Effector memory CD4-positive, alpha-beta T cell (primary cell): Measurements from ENCODE around the gene SMG7.

Source experiments
- DNase-seq, 3 donors: peaks; one replicate each; pipeline ENCODE4 v3.0.0-alpha.2; 2020
- H3K27ac ChIP-seq: 2 replicates; pipeline ENCODE4 v1.7.0; 2013; ENCODE audit warnings: mild to moderate bottlenecking, low read length, moderate library complexity; ENCODE audit not compliant: insufficient read depth, poor library complexity, severe bottlenecking
- H3K27me3 ChIP-seq: replicated peaks from 2 replicates; pipeline ENCODE4 v1.7.0; 2013; ENCODE audit warnings: mild to moderate bottlenecking, low read length; ENCODE audit not compliant: insufficient read depth, control insufficient read depth, poor library complexity, severe bottlenecking
- H3K36me3 ChIP-seq: 2 replicates; pipeline ENCODE4 v1.7.0; 2013; ENCODE audit warnings: mild to moderate bottlenecking, low read length, moderate library complexity; ENCODE audit not compliant: control insufficient read depth, insufficient read depth
- H3K4me1 ChIP-seq: 2 replicates; pipeline ENCODE4 v1.7.0; 2013; ENCODE audit warnings: low read length, mild to moderate bottlenecking; ENCODE audit not compliant: control insufficient read depth, insufficient read depth, poor library complexity, severe bottlenecking
- H3K4me3 ChIP-seq: 2 replicates; pipeline ENCODE4 v1.7.0; 2013; ENCODE audit warnings: low read length, low read depth, mild to moderate bottlenecking; ENCODE audit not compliant: insufficient read depth, poor library complexity, severe bottlenecking
- H3K9me3 ChIP-seq: 2 replicates; pipeline ENCODE4 v1.7.0; 2013; ENCODE audit warnings: mild to moderate bottlenecking, low read length, moderate library complexity; ENCODE audit not compliant: control insufficient read depth

The SMG7 gene

DNA sequence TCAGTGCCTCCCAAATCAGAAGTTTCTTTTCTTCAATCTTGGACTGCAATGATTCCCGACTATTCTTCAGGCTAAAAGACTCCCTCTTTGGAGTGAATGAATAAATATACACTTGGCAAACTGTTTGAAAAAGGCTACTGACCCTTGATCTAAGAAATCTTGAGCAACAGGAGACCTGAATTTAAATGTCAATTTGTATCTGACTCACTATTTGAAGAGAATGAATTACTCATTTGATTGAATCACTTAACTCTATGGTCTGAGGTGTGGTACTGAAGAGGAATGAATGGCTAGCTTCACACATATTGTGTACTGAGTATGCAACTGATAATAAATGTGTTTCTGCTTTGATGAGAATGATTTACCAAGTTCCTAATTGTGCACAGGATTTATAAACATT lies 4.6 kb upstream of the SMG7 start:
- no peaks in the 10 kb centered on the region for H3K36me3 ChIP-seq
- no peak for DNase-seq
- H3K27me3 ChIP-seq = peaks cover 3% of the 10 kb centered on the region
- H3K4me1 ChIP-seq = no peaks in the 10 kb centered on the region
- H3K9me3 ChIP-seq = no peaks in the 10 kb centered on the region
- H3K4me3 ChIP-seq = no peak overlapping the region
- no peak overlapping the region for H3K27ac ChIP-seq

DNA sequence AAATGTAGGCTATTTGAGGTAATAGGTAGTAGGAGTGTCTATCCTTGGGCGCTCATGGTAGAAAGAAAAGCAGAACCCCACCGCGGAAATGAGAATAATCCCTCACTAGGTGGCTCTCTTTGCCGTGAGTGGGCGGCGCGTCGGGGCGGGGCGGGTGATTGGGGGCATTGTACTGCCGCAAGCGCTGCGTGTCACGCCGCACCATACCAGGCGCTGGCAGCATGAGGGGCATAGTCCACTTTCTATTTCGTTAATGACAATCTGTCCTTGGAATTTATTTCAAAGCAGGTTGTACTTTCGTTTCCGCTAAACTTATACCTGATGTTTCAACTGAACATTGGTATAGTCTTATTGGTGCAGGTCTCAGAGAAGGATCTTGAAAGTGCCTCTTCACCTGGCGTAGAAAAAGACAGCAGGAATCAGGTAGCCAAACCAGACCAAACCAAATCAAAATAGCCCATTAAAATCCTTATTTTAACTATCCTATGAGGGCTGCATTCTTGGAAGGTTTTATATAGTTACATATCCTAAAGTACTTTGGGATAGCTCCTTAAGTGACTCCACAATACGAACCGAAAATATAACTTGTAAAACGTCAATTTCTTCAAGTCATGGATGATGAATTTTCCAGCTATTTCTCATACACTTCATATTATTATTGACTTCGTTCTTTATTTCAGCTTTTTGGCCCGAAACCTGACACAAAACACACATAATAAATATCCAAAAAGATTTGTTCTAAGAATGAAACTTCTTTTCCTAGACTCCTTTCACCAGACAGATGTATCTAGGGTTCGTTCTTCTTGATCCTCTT lies 1.9 kb upstream of the SMG7 start:
- peak overlapping the region; percentile 92 for H3K4me3 ChIP-seq
- no peaks in the 10 kb centered on the region for H3K9me3 ChIP-seq
- peaks cover 8% of the 10 kb centered on the region for H3K4me1 ChIP-seq
- H3K27me3 ChIP-seq = no peaks in the 10 kb centered on the region
- DNase-seq = peak; percentile 82 to 87 (median 82)
- H3K27ac ChIP-seq = peak overlapping the region; percentile 86
- no peaks in the 10 kb centered on the region for H3K36me3 ChIP-seq

DNA sequence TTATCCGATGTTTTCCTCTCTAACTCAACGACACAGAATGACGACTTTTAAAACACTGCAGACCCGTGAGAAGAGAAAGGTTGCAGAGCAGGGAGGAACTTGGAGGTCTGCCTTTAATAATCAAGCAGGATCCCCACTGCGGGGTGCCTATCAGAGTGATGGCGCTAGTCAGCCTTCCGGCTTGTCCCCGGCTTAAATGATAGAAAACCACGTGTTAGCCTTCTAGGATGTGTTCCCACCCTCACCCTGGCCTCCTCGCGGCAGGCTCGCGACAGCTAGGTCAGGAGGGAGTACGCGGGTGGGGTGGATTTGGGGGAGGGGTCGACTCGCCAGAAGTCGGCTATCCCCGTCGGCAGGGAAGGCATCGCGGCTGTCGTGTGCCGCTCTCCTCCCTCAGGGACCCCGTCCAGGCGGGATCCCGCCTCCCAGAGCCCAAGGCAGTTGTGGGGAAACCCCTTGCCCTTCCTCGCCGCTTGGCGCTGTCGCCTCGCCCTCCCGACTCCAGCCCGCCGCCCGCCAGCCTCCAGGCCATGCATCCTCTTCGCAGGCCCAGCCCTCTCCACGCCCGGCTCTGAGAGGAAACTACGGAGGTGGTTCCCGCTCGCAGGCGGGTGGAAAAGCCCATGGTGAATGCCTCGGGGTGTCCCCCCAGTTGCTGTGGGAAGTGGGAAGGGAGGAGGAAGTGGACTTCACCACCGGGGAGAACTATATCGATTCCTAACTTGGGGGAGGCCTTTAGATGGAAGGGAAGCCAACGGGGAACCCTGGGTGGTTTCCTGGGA lies 1.1 kb upstream of the SMG7 start:
- Histone ChIP-seq H3K27ac (peak overlapping the region; percentile 86), H3K9me3 (no peaks in the 10 kb centered on the region), H3K27me3 (no peaks in the 10 kb centered on the region), H3K4me3 (peak overlapping the region; percentile 92), H3K4me1 (peaks cover 8% of the 10 kb centered on the region), H3K36me3 (no peaks in the 10 kb centered on the region)
- DNase-seq = peak; percentile 60 to 67 (median 62)

DNA sequence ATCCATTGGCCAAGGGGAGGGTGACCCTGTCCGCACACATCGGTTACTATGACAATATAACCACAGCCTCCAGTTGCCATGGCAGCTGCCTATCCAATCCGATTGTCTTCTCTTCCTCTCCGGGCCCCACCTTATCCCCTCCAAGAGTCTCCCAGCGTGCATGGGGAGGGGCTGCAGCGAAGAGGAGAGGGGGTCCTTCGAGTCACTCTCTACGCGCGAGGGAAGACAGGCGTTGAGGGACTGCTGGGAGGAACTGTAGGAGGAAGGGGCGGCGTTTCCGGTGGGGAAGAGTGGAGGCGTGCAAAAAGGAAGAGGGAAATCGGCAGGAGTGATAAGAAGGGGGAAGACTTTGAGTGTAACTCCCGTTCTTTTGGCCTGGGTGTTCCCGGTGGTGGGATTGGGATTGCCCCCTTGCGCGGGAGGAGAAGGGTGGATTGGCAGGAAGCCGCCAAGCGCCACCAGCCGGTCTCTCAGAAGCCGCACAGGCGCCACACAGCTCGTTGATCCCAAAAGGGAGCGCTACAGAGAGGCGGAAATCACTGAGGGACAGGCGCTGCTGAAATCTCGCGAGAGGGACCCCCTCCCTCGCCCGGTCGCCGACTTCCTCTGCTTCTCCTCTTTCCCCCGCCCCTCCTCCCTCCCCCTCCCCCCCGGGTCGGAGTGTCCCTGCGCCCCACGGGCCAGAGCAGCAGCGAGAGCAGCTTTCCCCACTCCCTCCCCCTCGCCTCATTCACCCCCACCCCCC lies 384 bp upstream of the SMG7 start:
- no peaks in the 10 kb centered on the region for H3K9me3 ChIP-seq
- H3K4me1 ChIP-seq = peaks cover 8% of the 10 kb centered on the region
- H3K27ac ChIP-seq = peak overlapping the region; percentile 86
- DNase-seq = peak; percentile 96 to 97 (median 97)
- no peaks in the 10 kb centered on the region for H3K27me3 ChIP-seq
- peak overlapping the region; percentile 92 for H3K4me3 ChIP-seq
- no peaks in the 10 kb centered on the region for H3K36me3 ChIP-seq

DNA sequence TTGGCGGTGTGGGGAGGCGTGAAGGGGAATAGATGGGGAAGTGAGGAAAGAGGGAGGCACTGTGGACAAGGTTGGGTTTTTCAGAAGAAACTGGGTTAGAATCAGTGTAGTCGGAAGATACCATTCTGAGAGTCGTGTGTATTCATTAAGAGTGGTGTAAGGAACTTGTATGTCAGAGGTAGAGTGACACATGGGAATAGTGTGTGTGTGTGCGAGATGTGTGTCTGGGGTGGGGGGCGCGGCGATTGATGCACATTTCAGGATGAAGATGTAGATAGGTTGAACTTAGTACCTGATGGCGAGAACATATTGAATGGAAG lies 878 bp downstream of the SMG7 start:
- no peak for DNase-seq
- peak overlapping the region; percentile 86 for H3K27ac ChIP-seq
- peaks cover 14% of the 10 kb centered on the region for H3K4me1 ChIP-seq
- no peaks in the 10 kb centered on the region for H3K9me3 ChIP-seq
- no peaks in the 10 kb centered on the region for H3K36me3 ChIP-seq
- no peaks in the 10 kb centered on the region for H3K27me3 ChIP-seq
- H3K4me3 ChIP-seq = peak overlapping the region; percentile 92

DNA sequence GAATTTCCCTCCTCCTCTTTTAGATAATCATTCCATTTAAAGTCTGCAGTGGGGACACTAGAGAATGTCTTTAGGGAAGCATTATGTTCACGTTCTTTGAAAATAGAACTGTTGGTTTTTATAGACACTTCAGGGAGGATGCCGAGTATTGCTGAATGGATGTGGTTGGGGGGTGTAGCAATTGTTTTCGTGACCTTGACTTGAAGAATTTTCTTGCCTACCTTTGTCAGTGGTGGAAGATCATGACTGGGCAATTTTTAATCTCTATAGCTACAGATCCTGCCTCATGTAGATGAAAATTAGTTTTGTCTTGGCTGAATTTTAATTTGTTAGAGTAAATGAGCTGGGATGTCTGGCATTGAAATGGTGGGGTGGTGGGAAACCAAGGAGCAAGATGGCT lies 3.8 kb downstream of the SMG7 start:
- no peak overlapping the region for H3K4me3 ChIP-seq
- H3K36me3 ChIP-seq = no peaks in the 10 kb centered on the region
- DNase-seq = no peak
- H3K27ac ChIP-seq = no peak overlapping the region
- H3K9me3 ChIP-seq = no peaks in the 10 kb centered on the region
- peaks cover 25% of the 10 kb centered on the region for H3K4me1 ChIP-seq
- H3K27me3 ChIP-seq = no peaks in the 10 kb centered on the region

DNA sequence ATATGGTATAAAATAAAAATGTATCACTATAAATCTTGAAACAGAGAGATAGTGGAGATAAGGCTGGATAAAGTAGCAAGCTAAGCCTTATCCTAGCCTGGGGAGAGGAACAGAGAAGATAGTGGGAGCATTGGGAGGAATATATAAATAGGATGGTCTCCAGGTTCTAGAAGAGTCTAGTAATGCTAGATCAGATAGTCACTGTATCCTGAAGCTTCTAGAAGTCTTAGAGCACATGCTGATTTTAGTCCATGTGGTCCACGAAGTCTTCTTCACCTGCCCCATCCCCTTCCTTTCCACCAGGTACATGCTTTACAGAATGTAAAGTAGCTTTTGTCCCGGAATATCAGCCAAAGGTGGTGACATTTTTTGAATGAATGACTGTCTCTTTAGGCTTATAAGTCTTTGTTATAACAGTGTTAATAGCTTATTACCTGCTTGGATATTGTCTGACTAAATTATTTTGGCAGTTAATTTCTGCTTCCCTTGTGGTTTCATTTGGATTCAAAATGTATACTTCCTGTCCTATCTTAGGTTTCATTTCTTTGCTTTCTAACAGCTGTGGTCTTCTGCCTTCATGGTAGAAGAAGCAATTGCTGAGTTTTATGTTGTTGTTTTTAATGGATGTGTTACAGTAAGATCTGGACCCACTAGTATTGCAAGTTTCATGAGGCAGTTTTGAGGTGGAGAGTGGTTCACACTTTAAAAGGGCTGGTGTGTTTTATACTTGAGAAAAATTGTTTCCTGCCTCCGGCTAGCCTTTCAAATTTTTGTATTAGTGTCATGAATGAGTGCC lies 5.9 kb downstream of the SMG7 start:
- no peak overlapping the region for H3K27ac ChIP-seq
- H3K4me3 ChIP-seq = no peak overlapping the region
- H3K36me3 ChIP-seq = no peaks in the 10 kb centered on the region
- no peaks in the 10 kb centered on the region for H3K9me3 ChIP-seq
- no peak for DNase-seq
- peaks cover 27% of the 10 kb centered on the region for H3K4me1 ChIP-seq
- no peaks in the 10 kb centered on the region for H3K27me3 ChIP-seq

DNA sequence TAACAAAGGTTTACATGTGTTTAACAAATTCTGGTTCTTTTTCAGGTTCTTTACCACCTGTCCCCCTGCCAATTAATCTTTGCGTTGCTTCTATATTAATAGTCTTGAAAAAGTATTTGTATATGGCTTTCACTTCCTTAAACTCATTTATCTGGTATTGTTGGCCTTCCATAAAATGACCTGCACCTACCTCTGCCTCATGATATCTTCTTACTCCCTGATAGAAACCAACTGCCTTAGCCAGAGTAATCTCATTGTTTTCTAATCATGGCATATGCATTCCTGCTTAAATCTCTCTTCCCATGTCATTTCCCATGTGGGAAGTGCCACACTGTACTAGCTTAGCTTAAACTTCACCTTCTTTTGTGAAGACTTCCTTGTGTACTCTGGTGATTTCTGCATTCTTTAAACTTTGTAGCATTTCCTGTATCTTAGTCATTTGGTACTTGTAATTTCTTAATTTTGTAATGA lies 8.7 kb downstream of the SMG7 start:
- Histone ChIP-seq H3K27me3 (no peaks in the 10 kb centered on the region), H3K4me1 (peaks cover 22% of the 10 kb centered on the region), H3K36me3 (no peaks in the 10 kb centered on the region), H3K27ac (no peak overlapping the region), H3K4me3 (no peak overlapping the region), H3K9me3 (no peaks in the 10 kb centered on the region)
- no peak for DNase-seq

DNA sequence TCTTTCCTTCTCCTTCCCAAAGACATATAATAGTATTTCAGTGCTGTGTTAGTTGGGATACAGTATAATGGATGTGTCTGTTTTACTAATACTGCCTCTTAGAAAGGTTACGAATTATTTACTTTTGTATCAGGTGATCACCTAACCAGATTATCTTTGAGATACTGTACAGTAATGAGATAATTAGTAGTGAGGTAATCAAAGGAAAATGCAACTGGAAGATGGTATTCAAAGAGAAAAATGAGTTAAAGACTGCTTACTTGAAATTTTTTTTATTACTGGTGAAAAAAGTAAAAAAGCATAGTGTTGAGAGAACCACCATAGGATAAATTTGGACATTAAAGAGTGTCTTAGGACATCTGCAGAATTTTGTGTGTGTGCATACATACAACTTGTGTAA lies 10.9 kb downstream of the SMG7 start:
- H3K4me3 ChIP-seq = no peak overlapping the region

More for the DNA sequence above, 10.9 kb downstream of the SMG7 start:
- Histone ChIP-seq H3K27ac (no peak overlapping the region), H3K4me1 (peaks cover 16% of the 10 kb centered on the region), H3K9me3 (no peaks in the 10 kb centered on the region), H3K27me3 (no peaks in the 10 kb centered on the region), H3K36me3 (no peaks in the 10 kb centered on the region)
- no peak for DNase-seq
